ENCODE data around the gene KCNG2. TPM values are rescaled to one million over a fixed set of nuclear protein-coding genes. Genes with fewer than 3 reads are reported as not detected.
"Not testable (repeated sequence)": the region's sequence is repeated elsewhere in the genome, so short reads cannot be mapped to it uniquely, and the experiment has no call there.

KCNG2 gene
- total RNA-seq, 2 donors from 2014 or later = 1.5 TPM; not detected in 1

DNA sequence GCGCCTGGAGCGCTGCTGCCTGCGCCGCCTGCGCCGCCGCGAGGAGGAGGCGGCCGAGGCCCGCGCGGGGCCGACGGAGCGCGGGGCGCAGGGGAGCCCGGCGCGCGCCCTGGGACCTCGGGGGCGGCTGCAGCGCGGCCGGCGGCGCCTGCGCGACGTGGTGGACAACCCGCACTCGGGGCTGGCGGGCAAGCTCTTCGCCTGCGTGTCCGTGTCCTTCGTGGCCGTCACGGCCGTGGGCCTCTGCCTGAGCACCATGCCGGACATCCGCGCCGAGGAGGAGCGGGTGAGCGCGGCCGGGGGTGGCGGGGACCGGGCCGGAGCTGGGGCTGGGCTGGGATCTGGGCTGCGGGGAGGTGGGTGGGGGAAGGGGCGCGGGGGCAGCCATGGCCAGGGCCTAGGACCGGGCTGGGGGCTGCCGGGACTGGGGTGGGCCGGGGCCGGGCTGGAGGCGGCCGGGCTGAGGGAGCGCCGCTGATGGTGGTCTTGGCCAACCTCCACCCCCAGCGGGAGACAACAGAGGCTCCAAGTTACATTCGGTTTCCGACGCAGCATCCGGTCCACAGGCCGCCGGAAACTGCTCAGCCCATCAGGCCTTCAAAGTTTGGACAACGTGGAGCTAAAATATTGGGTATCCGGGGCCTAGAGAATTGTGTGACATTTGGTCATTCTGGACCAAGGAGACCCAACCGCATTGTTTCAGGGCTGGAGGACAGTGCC, 66.4 kb downstream of the KCNG2 start:
- Histone ChIP-seq H3K4me1 (ENCODE audit: control insufficient read depth in 1 of 2, low read depth in 2 of 2) (no peaks in the 10 kb centered on the region), H3K4me3 (no peak overlapping the region), H3K27me3 (replicated peaks; ENCODE audit: insufficient read depth) (no peaks in the 10 kb centered on the region), H3K36me3 (no peaks in the 10 kb centered on the region), H3K9me3 (no peaks in the 10 kb centered on the region), H3K27ac (no peak overlapping the region)
- DNase-seq (ENCODE audit: low spot score) (no peak), ATAC-seq (ENCODE audit: insufficient number of reproducible peaks, low FRiP score, low read depth) (no peak)
- TF ChIP-seq, protein P1, sequence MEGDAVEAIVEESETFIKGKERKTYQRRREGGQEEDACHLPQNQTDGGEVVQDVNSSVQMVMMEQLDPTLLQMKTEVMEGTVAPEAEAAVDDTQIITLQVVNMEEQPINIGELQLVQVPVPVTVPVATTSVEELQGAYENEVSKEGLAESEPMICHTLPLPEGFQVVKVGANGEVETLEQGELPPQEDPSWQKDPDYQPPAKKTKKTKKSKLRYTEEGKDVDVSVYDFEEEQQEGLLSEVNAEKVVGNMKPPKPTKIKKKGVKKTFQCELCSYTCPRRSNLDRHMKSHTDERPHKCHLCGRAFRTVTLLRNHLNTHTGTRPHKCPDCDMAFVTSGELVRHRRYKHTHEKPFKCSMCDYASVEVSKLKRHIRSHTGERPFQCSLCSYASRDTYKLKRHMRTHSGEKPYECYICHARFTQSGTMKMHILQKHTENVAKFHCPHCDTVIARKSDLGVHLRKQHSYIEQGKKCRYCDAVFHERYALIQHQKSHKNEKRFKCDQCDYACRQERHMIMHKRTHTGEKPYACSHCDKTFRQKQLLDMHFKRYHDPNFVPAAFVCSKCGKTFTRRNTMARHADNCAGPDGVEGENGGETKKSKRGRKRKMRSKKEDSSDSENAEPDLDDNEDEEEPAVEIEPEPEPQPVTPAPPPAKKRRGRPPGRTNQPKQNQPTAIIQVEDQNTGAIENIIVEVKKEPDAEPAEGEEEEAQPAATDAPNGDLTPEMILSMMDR (IDR thresholded peaks at IDR 0.05) = no peak

DNA sequence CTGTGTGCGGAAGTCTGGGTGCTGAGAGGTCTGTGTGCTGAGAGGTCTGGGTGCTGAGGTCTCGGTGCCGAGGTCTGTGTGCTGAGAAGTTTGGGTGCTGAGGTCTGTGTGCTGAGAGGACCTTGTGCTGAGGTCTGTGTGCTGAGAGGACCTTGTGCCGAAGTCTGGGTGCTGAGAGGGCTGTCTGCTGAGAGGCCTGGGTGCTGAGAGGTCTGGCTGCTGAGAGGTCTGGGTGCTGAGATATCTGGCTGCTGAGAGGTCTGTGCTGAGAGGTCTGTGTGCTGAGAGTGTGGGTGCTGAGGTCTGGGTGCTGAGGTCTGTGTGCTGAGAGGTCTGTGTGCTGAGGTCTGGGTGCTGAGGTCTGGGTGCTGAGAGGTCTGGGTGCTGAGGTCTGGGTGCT, 67.2 kb downstream of the KCNG2 start:
- H3K27me3 ChIP-seq (replicated peaks; ENCODE audit: insufficient read depth); H3K36me3 ChIP-seq; H3K4me1 ChIP-seq (ENCODE audit: control insufficient read depth in 1 of 2, low read depth in 2 of 2); H3K27ac ChIP-seq; H3K9me3 ChIP-seq; ATAC-seq (ENCODE audit: insufficient number of reproducible peaks, low FRiP score, low read depth); H3K4me3 ChIP-seq; DNase-seq (ENCODE audit: low spot score): not testable (repeated sequence)

DNA sequence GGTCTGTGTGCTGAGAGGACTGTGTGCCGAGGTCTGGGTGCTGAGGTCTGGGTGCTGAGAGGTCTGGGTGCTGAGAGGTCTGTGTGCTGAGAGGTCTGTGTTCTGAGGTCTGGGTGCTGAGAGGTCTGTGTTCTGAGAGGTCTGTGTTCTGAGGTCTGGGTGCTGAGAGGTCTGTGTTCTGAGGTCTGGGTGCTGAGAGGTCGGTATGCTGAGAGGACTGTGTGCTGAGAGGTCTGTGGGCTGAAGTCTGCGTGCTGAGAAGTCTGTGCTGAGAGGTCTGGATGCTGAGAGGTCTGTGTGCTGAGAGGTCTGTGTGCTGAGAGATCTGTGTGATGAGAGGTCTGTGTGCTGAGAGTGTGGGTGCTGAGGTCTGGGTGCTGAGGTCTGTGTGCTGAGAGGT, 68.2 kb downstream of the KCNG2 start:
- not testable (repeated sequence) for H3K27me3 ChIP-seq (replicated peaks; ENCODE audit: insufficient read depth); H3K27ac ChIP-seq; ATAC-seq (ENCODE audit: insufficient number of reproducible peaks, low FRiP score, low read depth); H3K4me1 ChIP-seq (ENCODE audit: control insufficient read depth in 1 of 2, low read depth in 2 of 2); H3K4me3 ChIP-seq; DNase-seq (ENCODE audit: low spot score); H3K36me3 ChIP-seq; H3K9me3 ChIP-seq

DNA sequence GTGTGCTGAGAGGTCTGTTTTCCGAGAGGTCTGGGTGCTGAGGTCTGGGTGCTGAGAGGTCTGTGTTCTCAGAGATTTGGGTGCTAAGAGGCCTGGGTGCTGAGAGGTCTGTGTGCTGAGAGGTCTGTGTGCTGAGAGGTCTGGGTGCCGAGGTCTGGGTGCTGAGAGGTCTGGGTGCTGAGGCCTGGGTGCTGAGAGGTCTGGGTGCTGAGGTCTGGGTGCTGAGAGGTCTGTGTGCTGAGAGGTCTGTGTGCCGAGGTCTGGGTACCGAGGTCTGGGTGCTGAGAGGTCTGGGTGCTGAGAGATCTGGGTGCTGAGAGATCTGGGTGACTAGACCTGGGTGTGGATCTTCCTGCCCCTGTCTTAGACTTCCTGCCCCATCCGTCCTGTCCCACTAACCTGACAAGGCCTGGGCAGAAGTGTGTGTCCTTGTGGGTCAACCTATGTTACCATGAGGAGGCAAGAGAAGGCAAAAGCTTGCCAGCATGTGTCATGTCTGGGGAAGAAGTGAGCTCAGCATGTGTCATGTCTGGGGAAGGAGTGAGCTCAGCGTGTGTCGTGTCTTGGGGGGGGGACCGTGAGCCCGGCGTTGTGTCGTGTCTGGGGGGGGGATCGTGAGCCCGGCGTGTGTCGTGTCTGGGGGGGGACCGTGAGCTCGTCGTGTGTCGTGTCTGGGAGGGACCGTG, 69.3 kb downstream of the KCNG2 start:
- ATAC-seq (ENCODE audit: insufficient number of reproducible peaks, low FRiP score, low read depth) (no peak), DNase-seq (ENCODE audit: low spot score) (no peak)
- no peak overlapping the region for H3K27ac ChIP-seq
- no peaks in the 10 kb centered on the region for H3K4me1 ChIP-seq (ENCODE audit: control insufficient read depth in 1 of 2, low read depth in 2 of 2)
- no peaks in the 10 kb centered on the region for H3K36me3 ChIP-seq
- no peaks in the 10 kb centered on the region for H3K9me3 ChIP-seq
- TF ChIP-seq, protein P1 (IDR thresholded peaks at IDR 0.05) = no peak
- H3K27me3 ChIP-seq (replicated peaks; ENCODE audit: insufficient read depth) = no peaks in the 10 kb centered on the region
- no peak overlapping the region for H3K4me3 ChIP-seq

DNA sequence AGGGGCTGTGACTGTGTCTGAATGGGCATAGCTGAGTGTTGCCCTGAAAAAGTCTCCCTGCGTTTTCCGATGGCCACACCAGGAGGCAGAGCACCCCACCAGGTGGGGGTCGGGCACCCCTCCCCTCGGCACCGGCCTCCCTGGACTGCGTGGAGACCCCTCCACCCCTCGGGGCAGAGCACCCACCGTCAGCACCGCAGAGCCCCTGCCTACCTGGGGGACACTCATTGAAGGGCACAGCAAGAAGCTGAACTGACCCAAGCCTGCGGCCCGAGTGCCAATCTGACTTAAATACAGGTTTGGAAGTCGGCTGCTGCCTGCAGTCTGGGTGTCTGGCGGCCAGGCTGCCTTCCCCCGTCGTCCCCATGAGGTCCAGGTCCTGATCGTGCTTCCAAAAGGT, 69.9 kb downstream of the KCNG2 start:
- H3K27ac ChIP-seq = no peak overlapping the region
- TF ChIP-seq, protein P1 (IDR thresholded peaks at IDR 0.05) = no peak
- H3K36me3 ChIP-seq = no peaks in the 10 kb centered on the region
- H3K9me3 ChIP-seq = no peaks in the 10 kb centered on the region
- ATAC-seq (ENCODE audit: insufficient number of reproducible peaks, low FRiP score, low read depth) = no peak
- H3K27me3 ChIP-seq (replicated peaks; ENCODE audit: insufficient read depth) = no peaks in the 10 kb centered on the region
- no peak for DNase-seq (ENCODE audit: low spot score)
- H3K4me3 ChIP-seq = no peak overlapping the region
- no peaks in the 10 kb centered on the region for H3K4me1 ChIP-seq (ENCODE audit: control insufficient read depth in 1 of 2, low read depth in 2 of 2)

DNA sequence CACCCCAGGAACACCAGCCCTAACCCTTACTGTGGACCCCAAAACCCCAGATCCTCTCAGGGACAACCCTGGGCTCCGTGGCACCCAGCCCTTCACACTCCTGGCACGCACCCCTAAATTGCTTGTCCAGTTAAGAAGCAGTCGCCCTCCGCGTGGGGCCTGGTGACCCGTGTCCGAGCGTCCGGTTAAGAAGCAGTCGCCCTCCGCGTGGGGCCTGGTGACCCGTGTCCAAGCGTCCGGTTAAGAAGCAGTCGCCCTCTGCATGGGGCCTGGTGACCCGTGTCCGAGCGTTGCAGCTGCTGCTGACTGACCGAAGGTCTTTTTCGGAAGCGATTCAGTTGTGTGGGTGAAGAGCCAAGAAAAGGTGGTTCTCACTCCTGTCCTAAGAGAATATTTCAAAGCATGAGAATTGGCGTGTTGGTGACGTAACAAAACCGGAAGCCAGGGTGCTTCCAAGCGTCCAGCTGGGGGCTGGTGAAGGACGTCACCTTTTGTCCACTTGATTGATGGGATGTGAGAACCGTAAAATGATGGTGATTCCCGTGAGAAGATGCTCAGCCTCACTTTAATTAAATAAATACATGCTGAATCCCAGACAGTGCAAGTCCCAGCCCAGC, 70.5 kb downstream of the KCNG2 start:
- Histone ChIP-seq H3K27ac (no peak overlapping the region), H3K4me1 (ENCODE audit: control insufficient read depth in 1 of 2, low read depth in 2 of 2) (no peaks in the 10 kb centered on the region), H3K4me3 (no peak overlapping the region), H3K36me3 (no peaks in the 10 kb centered on the region), H3K9me3 (no peaks in the 10 kb centered on the region), H3K27me3 (replicated peaks; ENCODE audit: insufficient read depth) (no peaks in the 10 kb centered on the region)
- DNase-seq (ENCODE audit: low spot score) (no peak), ATAC-seq (ENCODE audit: insufficient number of reproducible peaks, low FRiP score, low read depth) (no peak)
- TF ChIP-seq, protein P1 (IDR thresholded peaks at IDR 0.05) = no peak

All from thoracic aorta (tissue), 2 donors.